Measurements from ENCODE around the gene STRAP. TPM values are rescaled to one million over a fixed set of nuclear protein-coding genes. Genes with fewer than 3 reads are reported as not detected.

The STRAP gene
- total and polyA plus RNA-seq, 12 donors = 48.6 to 231 (median 92.8) TPM

DNA sequence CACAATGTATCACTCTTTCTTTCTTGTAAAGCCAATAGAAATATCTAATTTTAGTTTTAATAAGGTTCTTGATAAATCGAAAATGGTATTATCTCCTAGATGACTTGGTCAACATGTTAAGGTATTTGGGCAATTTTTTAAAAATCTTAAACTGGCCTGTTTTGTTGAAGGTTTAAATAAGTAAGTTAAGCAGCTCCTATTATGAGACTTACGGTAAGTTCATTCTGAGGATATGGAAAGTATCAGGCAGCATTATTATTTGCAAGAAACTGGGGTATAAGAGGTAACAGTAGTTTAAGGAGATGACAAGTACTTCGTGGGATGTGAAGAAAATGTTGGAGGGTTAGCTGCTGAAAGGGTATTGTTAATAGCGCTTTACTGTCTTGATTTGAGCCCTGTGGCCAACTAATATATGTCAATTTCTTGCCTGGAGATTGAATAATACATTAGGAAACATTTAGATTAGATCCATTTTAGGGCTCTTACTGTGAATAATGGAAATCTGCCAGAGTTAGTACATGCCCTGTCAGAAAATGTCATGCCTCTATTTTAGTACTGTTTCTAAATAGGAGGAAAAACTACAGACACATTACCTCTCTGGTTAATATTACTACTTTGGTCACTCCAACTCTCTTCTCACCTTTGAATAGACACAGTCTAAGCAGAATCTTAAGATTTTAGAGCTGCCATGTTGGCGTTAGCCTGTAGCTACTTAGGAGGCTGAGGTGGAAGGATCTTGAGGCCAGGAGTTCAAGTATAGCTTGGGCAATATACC lies 5.0 kb downstream of the STRAP start:
- H3K4me1 ChIP-seq (replicated peaks in 1 of 2) = peaks cover 23 to 46% of the 10 kb centered on the region in 2 donors

DNA sequence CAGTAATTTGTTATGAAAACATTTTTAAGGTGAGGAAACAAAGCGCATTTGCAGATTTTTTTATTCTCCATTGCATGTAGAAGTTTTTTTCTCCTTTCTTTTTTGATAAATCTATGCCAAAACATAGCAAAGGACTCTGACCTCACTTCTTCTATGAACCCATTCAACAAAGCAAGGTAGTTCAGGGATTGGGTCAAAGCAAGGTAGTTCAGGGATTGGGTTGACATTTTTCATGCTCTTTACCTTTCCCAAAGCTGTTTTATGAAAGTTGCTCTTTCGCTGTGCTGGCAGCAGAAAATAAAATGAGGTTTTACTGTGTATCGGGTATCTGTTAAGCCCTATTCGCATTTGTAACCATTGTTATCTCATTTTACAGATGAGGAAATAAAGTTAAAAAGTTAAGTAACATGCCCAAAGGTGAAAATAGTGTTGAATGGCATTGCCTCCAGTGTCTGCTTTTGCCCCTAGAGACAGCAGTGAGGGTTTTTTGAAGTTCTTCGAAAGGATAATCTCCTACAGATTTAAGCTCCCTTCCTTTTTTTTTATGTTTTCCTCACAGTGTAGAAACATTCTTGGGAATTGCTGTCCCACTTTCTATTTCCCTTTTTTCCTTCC lies 10.6 kb downstream of the STRAP start:
- Histone ChIP-seq H3K9me3 (replicated peaks in 1 of 3) (no peaks in the 10 kb centered on the region), H3K4me1 (replicated peaks in 1 of 2) (peaks cover 0 to 5% of the 10 kb centered on the region in 2 donors), H3K27me3 (no peaks in the 10 kb centered on the region), H3K27ac (no peak overlapping the region), H3K4me3 (no peak overlapping the region), H3K36me3 (replicated peaks in 1 of 2) (peaks cover 0 to 49% of the 10 kb centered on the region in 2 donors)
- intact Hi-C loops (cut with DNase I) = no loop called here
- 93 to 95% (median 94%) methylated on average over 5 of the region's 5 CpGs for whole genome bisulfite sequencing, 4 donors
- no peak for TF ChIP-seq POLR2A (IDR thresholded peaks at IDR 0.05)
- DNase-seq = no peak

More for the DNA sequence above, 5.0 kb downstream of the STRAP start:
- no peak for DNase-seq
- intact Hi-C loops (cut with DNase I) = no loop called here
- no peak for TF ChIP-seq POLR2A (IDR thresholded peaks at IDR 0.05)
- TF ChIP-seq, protein P1, sequence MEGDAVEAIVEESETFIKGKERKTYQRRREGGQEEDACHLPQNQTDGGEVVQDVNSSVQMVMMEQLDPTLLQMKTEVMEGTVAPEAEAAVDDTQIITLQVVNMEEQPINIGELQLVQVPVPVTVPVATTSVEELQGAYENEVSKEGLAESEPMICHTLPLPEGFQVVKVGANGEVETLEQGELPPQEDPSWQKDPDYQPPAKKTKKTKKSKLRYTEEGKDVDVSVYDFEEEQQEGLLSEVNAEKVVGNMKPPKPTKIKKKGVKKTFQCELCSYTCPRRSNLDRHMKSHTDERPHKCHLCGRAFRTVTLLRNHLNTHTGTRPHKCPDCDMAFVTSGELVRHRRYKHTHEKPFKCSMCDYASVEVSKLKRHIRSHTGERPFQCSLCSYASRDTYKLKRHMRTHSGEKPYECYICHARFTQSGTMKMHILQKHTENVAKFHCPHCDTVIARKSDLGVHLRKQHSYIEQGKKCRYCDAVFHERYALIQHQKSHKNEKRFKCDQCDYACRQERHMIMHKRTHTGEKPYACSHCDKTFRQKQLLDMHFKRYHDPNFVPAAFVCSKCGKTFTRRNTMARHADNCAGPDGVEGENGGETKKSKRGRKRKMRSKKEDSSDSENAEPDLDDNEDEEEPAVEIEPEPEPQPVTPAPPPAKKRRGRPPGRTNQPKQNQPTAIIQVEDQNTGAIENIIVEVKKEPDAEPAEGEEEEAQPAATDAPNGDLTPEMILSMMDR (IDR thresholded peaks at IDR 0.05) = no peak
- no peak overlapping the region for H3K27ac ChIP-seq
- peaks cover 0 to 21% of the 10 kb centered on the region in 2 donors for H3K36me3 ChIP-seq (replicated peaks in 1 of 2)
- H3K27me3 ChIP-seq = no peaks in the 10 kb centered on the region
- WGBS, 4 donors = 78 to 83% (median 81%) methylated on average over 5 of the region's 5 CpGs
- no peaks in the 10 kb centered on the region for H3K9me3 ChIP-seq (replicated peaks in 1 of 3)
- no peak overlapping the region for H3K4me3 ChIP-seq

DNA sequence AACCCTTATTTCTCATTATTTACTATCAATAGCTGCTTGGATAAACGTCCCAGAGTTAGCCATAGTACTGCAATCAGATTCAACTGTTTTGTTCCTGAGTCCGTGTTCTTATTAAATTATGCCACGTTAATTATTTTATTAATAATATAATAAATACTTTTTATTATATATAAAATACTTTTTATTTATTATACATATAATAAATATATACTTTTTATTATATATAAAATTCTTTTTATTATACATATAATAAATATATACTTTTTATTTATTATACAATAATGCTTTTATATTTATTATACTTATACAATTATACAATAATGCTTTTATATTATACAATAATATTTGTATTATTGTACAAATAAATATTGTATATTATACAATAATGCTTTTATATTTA lies 11.1 kb downstream of the STRAP start:
- Histone ChIP-seq H3K27me3 (no peaks in the 10 kb centered on the region), H3K4me3 (no peak overlapping the region), H3K4me1 (replicated peaks in 1 of 2) (peaks cover 1 to 3% of the 10 kb centered on the region in 2 donors), H3K36me3 (replicated peaks in 1 of 2) (peaks cover 0 to 49% of the 10 kb centered on the region in 2 donors), H3K9me3 (replicated peaks in 1 of 3) (no peaks in the 10 kb centered on the region), H3K27ac (no peak overlapping the region)
- 74 to 80% (median 76%) methylated on average over 3 of the region's 3 CpGs for WGBS, 4 donors
- TF ChIP-seq, protein P1 (IDR thresholded peaks at IDR 0.05) = no peak
- no peak for TF ChIP-seq POLR2A (IDR thresholded peaks at IDR 0.05)
- no peak for DNase-seq
- intact Hi-C loops (cut with DNase I) = no loop called here

DNA sequence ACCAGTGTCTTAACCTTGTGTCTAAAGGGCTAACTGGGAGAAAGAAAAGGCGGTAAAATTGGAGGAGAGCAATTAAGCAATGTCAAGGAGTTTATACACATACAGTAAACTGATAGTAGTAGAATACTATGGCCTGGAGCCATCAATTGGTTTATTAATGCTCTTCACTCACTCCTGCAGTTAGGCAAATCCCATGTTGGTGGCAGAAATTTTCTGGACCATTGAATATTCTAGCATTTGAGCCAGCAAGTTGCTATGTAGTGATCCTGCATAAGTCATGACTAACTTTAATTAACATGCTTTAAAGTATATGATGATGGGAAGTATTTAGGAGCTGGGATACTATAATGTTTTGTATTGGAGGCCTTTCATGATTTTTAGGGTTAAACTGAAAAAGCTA lies 14.7 kb downstream of the STRAP start:
- peaks cover 0 to 45% of the 10 kb centered on the region in 2 donors for H3K36me3 ChIP-seq (replicated peaks in 1 of 2)
- DNase-seq = no peak
- H3K27me3 ChIP-seq = no peaks in the 10 kb centered on the region
- no peaks in the 10 kb centered on the region for H3K9me3 ChIP-seq (replicated peaks in 1 of 3)
- no peak overlapping the region for H3K4me3 ChIP-seq
- TF ChIP-seq, protein P1 (IDR thresholded peaks at IDR 0.05) = no peak
- TF ChIP-seq POLR2A (IDR thresholded peaks at IDR 0.05) = no peak
- H3K4me1 ChIP-seq (replicated peaks in 1 of 2) = peaks cover 0 to 4% of the 10 kb centered on the region in 2 donors
- intact Hi-C loops (cut with DNase I) = no loop called here
- no peak overlapping the region for H3K27ac ChIP-seq
- WGBS, 4 donors = 89 to 94% (median 90%) methylated on average over 1 of the region's 1 CpG

Measured in adrenal gland (tissue), 12 donors.